ENCODE measurements around the gene PIK3C2G.

The PIK3C2G gene

DNA sequence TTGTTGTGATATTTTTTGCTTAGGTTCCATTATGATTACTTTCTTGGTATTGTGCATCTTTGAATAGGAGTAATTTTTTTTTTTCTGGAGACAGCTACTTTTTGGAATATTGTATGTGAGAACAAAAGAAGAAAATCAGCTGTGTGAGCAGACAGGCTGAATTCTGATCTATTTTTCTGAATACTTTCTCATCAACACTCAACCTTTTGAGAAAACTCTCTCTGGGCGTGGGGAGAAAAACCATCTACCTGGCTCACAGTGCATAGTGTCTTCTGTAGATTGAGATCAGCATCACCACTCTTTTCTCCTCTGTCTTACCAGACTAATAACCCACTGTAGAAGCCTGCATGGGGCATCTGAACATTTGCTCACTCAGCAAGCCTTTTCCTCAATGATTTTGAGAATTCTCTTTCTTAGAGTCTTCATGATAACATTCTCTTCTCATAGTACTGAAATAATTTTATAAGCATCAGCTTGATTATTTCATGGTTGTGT lies 3.3 kb downstream of the PIK3C2G start:
- DNase-seq (ENCODE audit: low read depth, low spot score) = no peak
- H3K4me3 ChIP-seq (ENCODE audit: low read length) = no peak overlapping the region

- H3K4me3 ChIP-seq (ENCODE audit: low read length) = no peak overlapping the region
- no peak for DNase-seq (ENCODE audit: low read depth, low spot score)
Observed at GRCh38 chr12:18267427-18268099, 6.2 kb downstream of the PIK3C2G start.

GRCh38 chr12:18270958-18271460 lies 9.7 kb downstream of the PIK3C2G start:
- no peak overlapping the region for H3K4me3 ChIP-seq (ENCODE audit: low read length)
- no peak for DNase-seq (ENCODE audit: low read depth, low spot score)

DNA sequence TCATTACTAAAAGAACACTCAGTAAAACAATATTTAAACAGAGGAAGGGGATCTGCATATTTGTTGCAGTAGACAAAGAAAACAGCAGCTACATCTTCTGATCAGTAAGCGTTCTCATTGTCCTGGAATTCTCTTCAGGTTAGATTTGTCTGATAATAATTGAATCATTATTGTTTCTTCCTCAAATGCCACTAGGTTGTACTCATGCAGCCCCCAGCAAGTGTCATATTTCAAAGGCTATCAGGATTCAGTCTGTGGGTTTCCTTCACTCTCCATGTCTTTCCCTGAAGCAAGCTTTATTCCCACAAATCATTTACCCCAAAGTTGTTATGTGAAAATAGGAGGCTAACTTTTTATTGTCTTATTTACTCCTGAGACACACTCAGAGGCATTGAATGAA lies 14.7 kb downstream of the PIK3C2G start:
- DNase-seq (ENCODE audit: low read depth, low spot score) = no peak

GRCh38 chr12:18277196-18277595 lies 15.9 kb downstream of the PIK3C2G start:
- no peak for DNase-seq (ENCODE audit: low read depth, low spot score)
- no peak overlapping the region for H3K4me3 ChIP-seq (ENCODE audit: low read length)

More for the DNA sequence above, 14.7 kb downstream of the PIK3C2G start:
- H3K4me3 ChIP-seq (ENCODE audit: low read length) = no peak overlapping the region

- no peak for DNase-seq (ENCODE audit: low read depth, low spot score)
- no peak overlapping the region for H3K4me3 ChIP-seq (ENCODE audit: low read length)
Observed at GRCh38 chr12:18280728-18281127, 19.4 kb downstream of the PIK3C2G start.

GRCh38 chr12:18281941-18282340 lies 20.6 kb downstream of the PIK3C2G start:
- no peak for DNase-seq (ENCODE audit: low read depth, low spot score)
- H3K4me3 ChIP-seq (ENCODE audit: low read length) = no peak overlapping the region

- no peak for DNase-seq (ENCODE audit: low read depth, low spot score)
- no peak overlapping the region for H3K4me3 ChIP-seq (ENCODE audit: low read length)
Observed at GRCh38 chr12:18283831-18284230, 22.5 kb downstream of the PIK3C2G start.

GRCh38 chr12:18284386-18284785 lies 23.1 kb downstream of the PIK3C2G start:
- DNase-seq (ENCODE audit: low read depth, low spot score) = no peak
- H3K4me3 ChIP-seq (ENCODE audit: low read length) = no peak overlapping the region

DNA sequence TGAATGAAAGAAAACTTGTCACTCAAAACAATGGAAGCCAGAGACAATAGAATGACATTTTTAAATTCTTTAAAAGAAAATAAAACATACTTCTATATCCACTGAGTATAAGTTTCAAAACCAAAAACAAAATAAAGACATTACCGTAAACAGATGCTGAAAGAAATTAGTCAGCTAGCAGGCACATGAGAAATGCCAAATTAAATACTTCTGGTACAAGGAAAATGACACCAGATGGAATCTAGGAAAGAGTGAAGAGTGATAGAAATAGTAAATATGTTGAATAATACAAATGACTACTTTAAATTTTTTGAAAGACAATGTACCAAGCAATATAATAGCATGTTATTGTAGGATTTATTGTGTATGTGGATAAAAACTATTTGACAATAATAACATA lies 23.8 kb downstream of the PIK3C2G start:
- DNase-seq (ENCODE audit: low read depth, low spot score) = no peak
- no peak overlapping the region for H3K4me3 ChIP-seq (ENCODE audit: low read length)

GRCh38 chr12:18290386-18290785 lies 29.1 kb downstream of the PIK3C2G start:
- no peak overlapping the region for H3K4me3 ChIP-seq (ENCODE audit: low read length)
- no peak for DNase-seq (ENCODE audit: low read depth, low spot score)

DNA sequence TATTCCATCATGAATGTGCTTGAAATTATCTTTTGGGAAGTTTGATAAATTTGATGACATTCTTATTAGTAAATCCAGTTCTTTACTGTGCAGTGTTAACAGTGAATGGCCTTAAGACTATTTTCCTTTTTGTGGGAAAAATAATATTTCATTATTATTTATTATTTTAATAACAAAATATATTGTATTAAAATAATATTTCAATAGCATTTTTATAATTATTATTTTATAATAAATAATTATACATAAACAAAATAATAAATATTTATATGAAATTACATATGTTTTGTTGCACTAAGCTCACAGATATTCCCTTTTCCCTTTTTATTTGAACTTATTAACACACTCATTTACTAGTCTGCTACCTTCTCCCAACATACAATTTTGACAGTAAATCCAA lies 33.6 kb downstream of the PIK3C2G start:
- no peak overlapping the region for H3K4me3 ChIP-seq (ENCODE audit: low read length)
- no peak for DNase-seq (ENCODE audit: low read depth, low spot score)

DNA sequence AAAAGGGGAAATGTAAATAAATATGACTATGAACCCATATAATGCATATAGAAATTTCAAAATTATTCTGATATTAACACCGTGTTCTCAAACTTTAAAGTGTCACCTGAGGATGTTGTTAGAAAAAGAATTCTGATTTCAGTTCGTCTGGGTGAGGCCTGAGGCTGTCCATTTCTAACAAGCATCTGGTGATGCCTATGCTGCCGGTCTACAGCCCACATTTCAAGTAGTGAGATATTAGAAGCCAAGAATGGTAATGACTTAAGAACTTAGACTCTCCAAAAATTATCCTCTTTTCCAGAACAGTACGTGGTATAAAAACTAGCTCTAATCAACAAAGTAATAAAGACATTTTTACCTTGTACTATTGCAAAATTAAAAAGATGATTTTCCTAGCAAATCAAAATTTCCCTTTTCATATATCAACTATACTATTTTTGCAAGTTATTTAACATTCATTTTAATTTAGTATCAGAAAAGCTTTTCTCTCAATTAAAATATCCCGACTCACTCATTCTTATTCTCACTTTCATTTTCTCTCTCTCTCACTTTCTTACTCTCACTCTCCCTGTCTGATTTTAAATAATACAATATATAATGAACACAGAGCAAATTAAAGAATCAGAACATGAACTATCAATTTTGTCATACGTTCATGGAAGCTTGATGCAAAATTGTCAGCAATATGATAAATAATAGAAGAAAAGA lies 35.0 kb downstream of the PIK3C2G start:
- DNase-seq (ENCODE audit: low read depth, low spot score) = no peak
- no peak overlapping the region for H3K4me3 ChIP-seq (ENCODE audit: low read length)

- DNase-seq (ENCODE audit: low read depth, low spot score) = no peak
- H3K4me3 ChIP-seq (ENCODE audit: low read length) = no peak overlapping the region
Observed at GRCh38 chr12:18296909-18297280, 35.6 kb downstream of the PIK3C2G start.

- no peak for DNase-seq (ENCODE audit: low read depth, low spot score)
- H3K4me3 ChIP-seq (ENCODE audit: low read length) = no peak overlapping the region
Observed at GRCh38 chr12:18297902-18298301, 36.6 kb downstream of the PIK3C2G start.

DNA sequence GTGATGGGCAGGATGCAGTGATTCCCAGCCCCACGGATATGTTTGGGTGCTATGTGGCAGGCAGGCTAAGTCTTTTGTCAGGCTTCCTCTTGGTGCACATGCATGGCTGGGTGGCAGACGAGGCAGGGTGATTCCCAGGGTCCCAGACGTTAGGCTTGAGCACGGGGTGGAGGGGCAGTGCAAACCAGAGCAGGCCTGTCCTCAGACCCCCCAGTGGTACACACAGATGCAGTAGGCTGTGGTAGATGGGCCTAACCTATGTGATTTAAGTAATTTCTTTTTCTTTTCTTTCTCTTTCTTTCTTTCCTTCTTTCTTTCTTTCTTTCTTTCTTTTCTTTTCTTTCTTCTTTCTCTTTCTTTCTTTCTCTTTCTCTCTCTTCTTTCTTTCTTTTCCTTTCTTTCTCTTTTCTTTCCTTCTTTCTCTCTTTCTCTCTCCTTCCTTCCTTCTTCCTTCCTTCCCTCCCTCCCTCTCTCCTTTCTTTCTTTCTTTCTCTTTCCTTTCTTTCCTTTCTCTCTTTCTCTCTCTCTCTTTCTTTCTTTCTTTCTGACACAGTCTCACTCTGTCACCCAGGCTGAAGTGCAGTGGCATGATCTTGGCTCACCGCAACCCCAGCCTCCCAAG lies 41.6 kb downstream of the PIK3C2G start:
- no peak overlapping the region for H3K4me3 ChIP-seq (ENCODE audit: low read length)
- no peak for DNase-seq (ENCODE audit: low read depth, low spot score)

DNA sequence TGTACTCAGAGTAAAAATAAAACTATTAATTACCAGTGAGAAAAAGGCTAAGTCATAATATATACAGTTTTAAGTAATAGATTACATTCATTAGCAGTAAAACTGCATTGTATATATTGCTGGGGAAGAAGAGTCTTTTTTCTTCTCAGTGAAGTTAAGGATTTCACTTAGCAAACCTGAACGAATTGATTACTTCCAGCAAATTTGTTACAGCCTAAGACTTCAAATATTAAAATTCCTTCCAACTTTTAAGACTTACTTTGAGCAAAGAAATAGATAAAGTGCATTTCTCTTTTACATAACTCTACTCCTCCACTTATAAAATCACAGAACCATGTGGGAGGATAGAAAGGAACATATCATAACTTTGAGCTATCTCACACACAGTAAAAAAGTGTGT lies 43.3 kb downstream of the PIK3C2G start:
- no peak for DNase-seq (ENCODE audit: low read depth, low spot score)
- H3K4me3 ChIP-seq (ENCODE audit: low read length) = no peak overlapping the region

- DNase-seq (ENCODE audit: low read depth, low spot score) = no peak
- H3K4me3 ChIP-seq (ENCODE audit: low read length) = no peak overlapping the region
Observed at GRCh38 chr12:18306311-18306710, 45.0 kb downstream of the PIK3C2G start.

DNA sequence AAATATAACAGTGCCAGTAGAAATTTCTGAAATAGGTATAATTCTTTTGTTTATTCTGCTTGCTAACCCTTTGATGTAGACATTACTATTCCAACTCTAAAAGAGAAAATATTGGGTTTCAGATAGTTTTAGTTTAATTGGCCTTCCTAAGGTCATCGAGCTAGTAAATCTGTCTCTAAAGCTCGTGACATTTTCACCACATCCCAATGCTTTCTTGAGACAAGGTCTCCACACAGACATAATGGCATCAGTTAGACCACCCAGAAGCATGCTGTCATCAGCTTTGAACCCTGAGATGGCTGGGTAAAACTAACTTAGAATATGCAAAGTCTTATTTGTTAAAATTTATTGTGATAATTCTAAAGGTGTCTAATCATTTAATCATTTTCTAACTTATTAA lies 52.0 kb downstream of the PIK3C2G start:
- no peak for DNase-seq (ENCODE audit: low read depth, low spot score)
- H3K4me3 ChIP-seq (ENCODE audit: low read length) = no peak overlapping the region

- H3K4me3 ChIP-seq (ENCODE audit: low read length) = no peak overlapping the region
- DNase-seq (ENCODE audit: low read depth, low spot score) = peak; percentile 22
Observed at GRCh38 chr12:18320036-18320617, 58.8 kb downstream of the PIK3C2G start.

All from Jurkat, Clone E6-1 (cell line).